ENCODE data around the gene IGF2BP1.
"Not testable (repeated sequence)": the region's sequence is repeated elsewhere in the genome, so short reads cannot be mapped to it uniquely, and the experiment has no call there.

IGF2BP1 gene

DNA sequence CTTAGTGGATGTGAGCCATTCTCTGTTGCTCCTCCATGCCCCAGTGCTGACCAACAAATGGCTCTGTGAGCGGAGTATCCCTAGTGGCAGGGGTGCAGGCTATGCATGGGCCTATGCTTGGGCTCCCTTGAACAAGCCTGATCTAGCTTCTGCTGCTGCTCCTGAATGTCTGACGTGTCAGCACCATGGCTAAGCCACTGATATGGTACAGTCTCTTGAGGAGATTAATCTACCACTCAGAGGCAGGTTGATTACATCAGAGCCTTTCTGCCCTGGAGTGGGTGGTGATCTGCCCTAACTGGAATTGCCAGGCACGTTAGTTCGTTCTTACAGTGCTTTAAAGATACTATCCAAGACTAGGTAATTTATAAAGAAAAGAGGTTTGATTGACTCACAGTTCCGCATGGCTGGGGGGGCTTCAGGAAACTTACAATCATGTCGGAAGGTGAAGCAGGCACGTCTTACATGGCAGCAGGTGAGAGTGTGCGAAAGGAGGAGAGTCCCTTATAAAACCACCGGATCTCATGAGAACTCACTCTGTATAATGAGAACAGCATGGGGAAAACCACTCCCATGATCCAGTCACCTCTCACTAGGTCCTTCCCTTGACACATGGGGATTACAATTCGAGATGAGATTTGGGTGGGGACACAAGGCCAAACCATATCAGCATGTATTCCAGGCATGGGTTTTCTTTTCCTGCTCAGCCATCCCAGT, 93.9 kb downstream of the IGF2BP1 start:
- no peak for DNase-seq (ENCODE audit: low read depth in 2 of 2, low spot score in 1 of 2)

DNA sequence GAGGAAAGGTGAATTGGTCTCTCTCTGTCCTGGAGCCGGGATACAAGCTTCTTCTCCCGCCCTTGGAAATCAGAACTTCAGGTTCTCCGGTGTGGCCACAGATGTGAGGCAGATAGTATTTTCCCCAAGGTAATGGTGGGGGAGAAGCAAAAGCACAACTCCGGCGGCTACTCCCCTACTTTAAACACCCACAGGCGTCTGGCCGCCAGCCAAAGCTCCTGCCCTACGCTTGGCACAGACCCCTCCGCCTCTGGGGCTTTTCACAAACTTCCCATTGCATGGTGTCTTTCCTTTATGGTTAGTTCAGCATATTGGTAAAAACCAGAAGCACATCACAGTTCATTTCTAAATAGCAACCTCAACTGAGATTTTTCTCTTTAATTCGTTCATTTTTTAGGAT, 95.9 kb downstream of the IGF2BP1 start:
- no peak for DNase-seq (ENCODE audit: low read depth in 2 of 2, low spot score in 1 of 2)

DNA sequence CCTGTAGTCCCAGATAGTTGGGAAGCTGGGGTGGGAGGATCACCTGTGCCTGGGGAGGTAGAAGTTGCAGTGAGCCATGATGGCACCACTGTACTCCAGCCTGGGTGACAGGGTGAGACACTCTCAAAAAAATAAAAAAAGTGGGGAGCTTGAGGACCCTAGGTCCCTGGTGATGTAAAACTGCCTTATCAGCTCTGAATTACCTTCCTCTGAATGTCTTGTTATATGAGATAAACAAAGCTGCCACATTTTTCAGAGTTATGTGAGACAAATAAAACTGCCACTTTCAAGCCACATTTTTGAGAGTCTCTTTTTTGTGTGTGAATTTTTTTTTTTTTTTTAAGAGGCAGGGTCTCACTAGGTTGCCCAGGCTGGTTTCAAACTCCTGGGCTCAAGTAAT, 103.4 kb downstream of the IGF2BP1 start:
- no peak for DNase-seq (ENCODE audit: low read depth in 2 of 2, low spot score in 1 of 2)

DNA sequence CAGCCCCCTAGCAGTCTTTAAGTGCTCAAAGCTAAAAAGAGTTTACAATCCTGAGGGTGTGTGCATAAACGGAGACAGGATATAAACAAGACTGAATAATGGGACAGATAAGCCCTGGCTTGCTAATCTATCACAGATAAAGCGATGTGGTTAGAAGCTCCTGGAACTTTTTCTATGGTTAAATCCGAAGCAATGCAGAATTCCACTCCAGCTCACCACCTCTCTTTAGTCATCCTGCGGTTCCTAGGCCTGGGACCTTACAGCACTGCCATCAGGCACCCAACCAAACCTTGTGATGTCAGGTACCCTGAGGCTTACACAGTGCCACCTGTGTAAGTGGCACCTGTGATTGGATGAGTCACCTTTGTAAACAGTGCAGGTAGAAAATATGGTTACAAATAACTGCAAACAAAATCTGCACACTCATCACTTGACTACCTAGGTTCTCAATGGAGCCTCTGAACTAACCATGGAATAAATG, 103.9 kb downstream of the IGF2BP1 start:
- DNase-seq (ENCODE audit: low read depth in 2 of 2, low spot score in 1 of 2), result no peak

DNA sequence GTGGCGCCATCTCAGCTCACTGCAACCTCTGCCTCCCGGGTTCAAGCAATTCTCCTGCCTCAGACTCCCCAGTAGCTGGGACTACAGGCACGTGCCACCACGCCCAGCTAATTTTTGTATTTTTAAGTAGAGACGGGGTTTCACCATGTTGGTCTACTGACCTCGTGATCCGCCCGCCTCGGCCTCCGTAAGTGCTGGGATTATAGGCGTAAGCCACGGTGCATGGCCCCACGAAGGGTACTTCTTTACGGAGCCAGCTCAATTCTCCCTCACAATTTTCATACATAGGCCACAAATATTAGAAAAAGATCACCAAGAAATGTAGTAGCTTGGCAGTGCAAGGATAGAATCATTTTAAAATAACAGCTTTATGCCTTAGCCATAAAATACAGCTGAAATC, 106.2 kb downstream of the IGF2BP1 start:
- DNase-seq (ENCODE audit: low read depth in 2 of 2, low spot score in 1 of 2), result not testable (repeated sequence)

DNA sequence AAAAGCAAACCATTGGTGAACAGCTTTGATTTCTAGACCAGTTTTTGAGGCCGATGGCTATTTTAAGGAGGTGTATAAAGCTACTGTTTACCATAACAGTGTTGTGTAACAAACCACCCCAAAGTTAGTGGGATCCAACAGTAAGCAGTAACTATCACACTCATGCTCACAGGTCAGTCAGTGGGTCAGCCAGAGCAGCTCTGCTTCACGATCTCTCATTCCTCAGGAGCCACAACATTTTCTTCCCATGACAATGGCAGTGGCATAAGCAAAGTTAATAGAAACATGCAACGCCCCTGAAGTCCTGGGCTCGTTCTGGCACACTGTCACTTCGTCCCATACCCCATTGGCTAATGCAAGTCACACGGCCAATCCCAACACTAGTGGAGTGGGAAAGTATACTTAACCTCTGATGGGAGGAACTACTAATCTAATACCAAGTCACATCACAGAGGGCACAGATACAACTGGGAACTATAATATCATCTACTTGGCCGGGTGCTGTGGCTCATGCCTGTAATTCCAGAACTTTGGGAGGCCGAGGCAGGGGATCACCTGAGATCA, 107.4 kb downstream of the IGF2BP1 start:
- no peak for DNase-seq (ENCODE audit: low read depth in 2 of 2, low spot score in 1 of 2)

All from stimulated activated CD8-positive, alpha-beta memory T cell treated with anti-CD3 and anti-CD28 coated beads, Interleukin-4, amount 100 ng/mL, for 4 hours (primary cell).